Heart left ventricle (tissue), 16 donors: ENCODE results near the gene PRR35. TPM values are rescaled to one million over a fixed set of nuclear protein-coding genes. Genes with fewer than 3 reads are reported as not detected.

ENCODE experiments used
- ATAC-seq, 4 donors: fragments of 200-7000 bp; cut with Tn5 transposase; one replicate each; pipeline ENCODE4 v1.9.1; 2020 to 2022; ENCODE audit warnings: moderate library complexity in 4 of 4, mild to moderate bottlenecking in 3 of 4, moderate number of reproducible peaks in 1 of 4
- DNase-seq, 5 donors: peaks; one replicate each; pipeline ENCODE4 v3.0.0-alpha.2; 2020
- H3K27ac ChIP-seq, 12 donors: fragments of 200-600 bp; sonication (generic) in 4 of 12; one replicate each; pipeline versions ENCODE4 v1.5.0 to v1.8.0; 2016 to 2022; ENCODE audit warnings: mild to moderate bottlenecking in 2 of 12
- H3K27me3 ChIP-seq, 9 donors: fragments of 200-600 bp; sonication (generic) in 2 of 9; one replicate each; pipeline versions ENCODE4 v1.5.1 to v1.8.0; 2016 to 2022; ENCODE audit warnings: mild to moderate bottlenecking in 3 of 9
- H3K36me3 ChIP-seq, 9 donors: fragments of 200-600 bp; sonication (generic) in 2 of 9; one replicate each; pipeline versions ENCODE4 v1.5.0 to v1.8.0; 2018 to 2022; ENCODE audit warnings: mild to moderate bottlenecking in 2 of 9
- H3K4me1 ChIP-seq, 12 donors: fragments of 200-600 bp; sonication (generic) in 4 of 12; one replicate each; pipeline versions ENCODE4 v1.5.0 to v1.8.0; 2016 to 2022; ENCODE audit warnings: mild to moderate bottlenecking in 3 of 12
- H3K4me3 ChIP-seq, 12 donors: fragments of 200-600 bp; sonication (generic) in 4 of 12; one replicate each; pipeline versions ENCODE4 v1.5.0 to v1.8.0; 2017 to 2022; ENCODE audit warnings: mild to moderate bottlenecking in 9 of 12, moderate library complexity in 4 of 12
- H3K9me3 ChIP-seq, 12 donors: fragments of 200-600 bp; sonication (generic) in 4 of 12; one replicate each; pipeline versions ENCODE4 v1.5.0 to v1.8.0; 2016 to 2022; ENCODE audit warnings: mild to moderate bottlenecking in 1 of 12
- CTCF ChIP-seq, 12 donors: fragments of 200-600 bp; sonication (generic) in 4 of 12; IDR thresholded peaks; one replicate each; pipeline versions ENCODE4 v1.5.0 to v1.8.0; 2018 to 2022; ENCODE audit warnings: antibody characterized with exemption in 12 of 12, mild to moderate bottlenecking in 5 of 12
- POLR2A ChIP-seq, 2 donors: fragments of 450-650 bp; IDR thresholded peaks; one replicate each; pipeline ENCODE4 v1.6.1; 2017; ENCODE audit warnings: antibody characterized with exemption in 2 of 2, mild to moderate bottlenecking in 2 of 2, moderate library complexity in 2 of 2
- WGBS, 4 donors: extraction: QIAGEN DNeasy Blood & Tissue Kit in 2 of 4; methylation state at CpG; one replicate each; pipeline versions ENCODE4 v1.1.5 to v1.1.7; 2013 to 2018; 5-methylcytosine and 5-hydroxymethylcytosine counted together
- intact Hi-C, 10 donors: fragments of 100-400 bp; cut with DNase I; formaldehyde crosslinking; loops; one replicate each; pipeline versions ENCODE4 v1.11.1 to v1.14.2; 2022
- polyA plus RNA-seq, 2 donors: library from polyadenylated mRNA; stranded (reverse); fragments of 200-250 nt; gene quantifications; one replicate each; pipeline ENCODE4 v1.2.3, GENCODE V29; 2013
- total RNA-seq, 9 donors: library from RNA; depleted of rRNA in 2 of 9; stranded (reverse); fragments of >200 nt in 2 of 9; fragmentation: NEBNext Ultra II Directional in 3 of 9; extraction: Animal tissue kit (Norgen Biotek cat#: 25700) in 3 of 9; gene quantifications; one replicate each; pipeline versions ENCODE4 v1.1.0 to v1.2.4, GENCODE V29; 2016 to 2023
- donor health status: ischemic (EF 13 %, LVEDD 7.1; RV severe dilation, severe dysfunction).
- donor health status: healthy with polysubstance abuse.
- donor health status: DM: no; HTN: yes; CAD: no.
- donor health status: DM: no; HTN: no; CAD: no.
- donor health status: ischemic (EF 25% LVEDD 6.9; RV normal size, moderate dysfunction).
- donor health status: ischemic (EF 25% LVEDD 5.7; RV mildly dilated, moderate dysfunction).
- donor health status: healthy.
- donor health status: DM: yes; HTN: yes; CAD: no.
- donor health status: ischemic (EF 35%, LVEDD 5.7; RV mildly dilated, moderate dysfunction).
- donor health status: nonischemic (EF 11% LVEDD 7.7; RV severe dilation, severe dysfunction).
- donor health status: DM: yes; HTN: yes; CAD: no.
- donor health status: PGD.
- donor health status: ischemic (EF 29% LVEDD 5.4; RV normal size, mild dysfunction).
- donor health status: nonischemic (EF 23%, LVEDD 6.1; RV moderate dilation, normal function).

PRR35 gene
- total and polyA plus RNA-seq, 11 donors = not detected

GRCh38 chr16:569445-570254 is 9.5 kb downstream of the PRR35 start, which contains the start of gene PIGQ:
Gene PIGQ, plus strand, starts transcription at chr16:569968. Its CDS starts 4,107 bp downstream, at chr16:574075.
- H3K27me3 ChIP-seq = peaks cover 0 to 1% (median 0%) of the 10 kb centered on the region in 9 donors
- no peaks in the 10 kb centered on the region for H3K9me3 ChIP-seq
- peaks cover 0 to 46% (median 39%) of the 10 kb centered on the region in 12 donors for H3K4me1 ChIP-seq
- WGBS, 4 donors = 1 to 5% (median 3%) methylated on average over 14 to 87 of the region's 87 CpGs
- peak in 1 of 2 donors; percentile 27 for TF ChIP-seq POLR2A (IDR thresholded peaks at IDR 0.05)
- no peak for TF ChIP-seq CTCF (IDR thresholded peaks at IDR 0.05)
- H3K27ac ChIP-seq = peak within 1 kb of the TSS; percentile 47 to 90 (median 80)
- H3K36me3 ChIP-seq = peaks cover 0 to 10% (median 5%) of the 10 kb centered on the region in 9 donors
- intact Hi-C loops = loop anchor here in 1 of 10 donors (1.0 kb wide), 1 partner anchor 42 kb away; the partner anchor contains the start of gene CAPN15
- ATAC-seq = peak; percentile 28 to 77 (median 64)
- peak in 4 of 5 donors; percentile 74 to 78 (median 78) for DNase-seq
- peak within 1 kb of the TSS; percentile 68 to 98 (median 84) for H3K4me3 ChIP-seq

GRCh38 chr16:572865-573650 is 12.9 kb downstream of the PRR35 start:
- ATAC-seq (no peak), DNase-seq (no peak)
- H3K27me3 ChIP-seq = no peaks in the 10 kb centered on the region
- peaks cover 0 to 23% (median 17%) of the 10 kb centered on the region in 9 donors for H3K36me3 ChIP-seq
- no peak overlapping the region for H3K4me3 ChIP-seq
- WGBS, 4 donors = 81 to 89% (median 85%) methylated on average over 22 to 27 of the region's 27 CpGs
- H3K4me1 ChIP-seq = peaks cover 0 to 21% (median 17%) of the 10 kb centered on the region in 12 donors
- intact Hi-C loops = no loop called here
- no peaks in the 10 kb centered on the region for H3K9me3 ChIP-seq
- no peak overlapping the region for H3K27ac ChIP-seq
- TF ChIP-seq CTCF (IDR thresholded peaks at IDR 0.05) = no peak

- peaks cover 0 to 23% (median 17%) of the 10 kb centered on the region in 9 donors for H3K36me3 ChIP-seq
- ATAC-seq (no peak), DNase-seq (no peak)
- H3K4me3 ChIP-seq = no peak overlapping the region
- no peaks in the 10 kb centered on the region for H3K9me3 ChIP-seq
- peaks cover 0 to 15% (median 8%) of the 10 kb centered on the region in 12 donors for H3K4me1 ChIP-seq
- WGBS, 4 donors = 93 to 95% (median 95%) methylated on average over 26 to 46 of the region's 46 CpGs
- H3K27ac ChIP-seq = no peak overlapping the region
- H3K27me3 ChIP-seq = no peaks in the 10 kb centered on the region
- intact Hi-C loops = no loop called here
- TF ChIP-seq CTCF (IDR thresholded peaks at IDR 0.05) (no peak), POLR2A (IDR thresholded peaks at IDR 0.05) (no peak)
Measured at GRCh38 chr16:574021-574760, 14.0 kb downstream of the PRR35 start.
